LNCaP clone FGC (cell line): ENCODE measurements around the gene TEX101.
"Not testable (repeated sequence)": the region's sequence is repeated elsewhere in the genome, so short reads cannot be mapped to it uniquely, and the experiment has no call there.

ENCODE experiments used
- DNase-seq: peaks from one replicate; pipeline ENCODE4 v3.0.0-alpha.2; 2011; ENCODE audit warnings: low read depth
- H3K4me3 ChIP-seq: 2 replicates; pipeline ENCODE4 v1.5.1; 2011; ENCODE audit warnings: mild to moderate bottlenecking, low read depth, low read length, control low read depth
- TF ChIP-seq, protein P1 (sequence below): IDR thresholded peaks from 2 replicates; pipeline ENCODE4 v1.5.1; 2012; ENCODE audit warnings: mild to moderate bottlenecking; ENCODE audit not compliant: control insufficient read depth, insufficient read depth; ENCODE audit errors: extremely low read depth

TEX101 gene

DNA sequence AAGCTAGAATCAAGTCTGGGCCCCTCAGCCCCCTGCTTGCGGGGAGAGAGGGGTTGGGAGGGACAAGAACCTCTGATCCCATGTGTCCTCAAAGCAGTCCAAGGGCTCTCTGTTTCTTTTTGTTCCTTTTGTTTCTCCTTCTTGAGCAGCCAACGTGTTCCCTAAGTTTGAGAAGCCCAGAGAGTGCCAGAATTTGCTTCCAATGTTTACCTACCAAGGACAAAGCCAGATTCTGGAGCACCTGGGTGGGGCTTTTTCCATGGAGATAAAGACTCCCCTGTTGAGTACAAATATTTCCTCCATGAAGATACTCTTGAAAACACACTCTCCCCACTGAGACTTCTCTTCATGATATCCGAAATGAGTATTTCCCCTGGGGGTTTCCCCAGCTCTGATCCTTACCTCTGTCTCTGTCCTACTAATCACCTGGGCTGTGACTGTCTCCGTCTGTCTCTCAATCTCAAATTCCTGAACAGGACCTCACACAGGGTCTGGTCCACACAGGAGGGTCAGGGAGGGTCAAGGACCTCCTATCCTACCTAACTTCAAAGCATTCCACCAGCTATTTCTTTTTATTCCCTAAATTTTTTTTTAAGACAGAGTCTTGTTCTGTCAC lies 33.8 kb upstream of the TEX101 start:
- TF ChIP-seq, protein P1, sequence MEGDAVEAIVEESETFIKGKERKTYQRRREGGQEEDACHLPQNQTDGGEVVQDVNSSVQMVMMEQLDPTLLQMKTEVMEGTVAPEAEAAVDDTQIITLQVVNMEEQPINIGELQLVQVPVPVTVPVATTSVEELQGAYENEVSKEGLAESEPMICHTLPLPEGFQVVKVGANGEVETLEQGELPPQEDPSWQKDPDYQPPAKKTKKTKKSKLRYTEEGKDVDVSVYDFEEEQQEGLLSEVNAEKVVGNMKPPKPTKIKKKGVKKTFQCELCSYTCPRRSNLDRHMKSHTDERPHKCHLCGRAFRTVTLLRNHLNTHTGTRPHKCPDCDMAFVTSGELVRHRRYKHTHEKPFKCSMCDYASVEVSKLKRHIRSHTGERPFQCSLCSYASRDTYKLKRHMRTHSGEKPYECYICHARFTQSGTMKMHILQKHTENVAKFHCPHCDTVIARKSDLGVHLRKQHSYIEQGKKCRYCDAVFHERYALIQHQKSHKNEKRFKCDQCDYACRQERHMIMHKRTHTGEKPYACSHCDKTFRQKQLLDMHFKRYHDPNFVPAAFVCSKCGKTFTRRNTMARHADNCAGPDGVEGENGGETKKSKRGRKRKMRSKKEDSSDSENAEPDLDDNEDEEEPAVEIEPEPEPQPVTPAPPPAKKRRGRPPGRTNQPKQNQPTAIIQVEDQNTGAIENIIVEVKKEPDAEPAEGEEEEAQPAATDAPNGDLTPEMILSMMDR, result no peak

DNA sequence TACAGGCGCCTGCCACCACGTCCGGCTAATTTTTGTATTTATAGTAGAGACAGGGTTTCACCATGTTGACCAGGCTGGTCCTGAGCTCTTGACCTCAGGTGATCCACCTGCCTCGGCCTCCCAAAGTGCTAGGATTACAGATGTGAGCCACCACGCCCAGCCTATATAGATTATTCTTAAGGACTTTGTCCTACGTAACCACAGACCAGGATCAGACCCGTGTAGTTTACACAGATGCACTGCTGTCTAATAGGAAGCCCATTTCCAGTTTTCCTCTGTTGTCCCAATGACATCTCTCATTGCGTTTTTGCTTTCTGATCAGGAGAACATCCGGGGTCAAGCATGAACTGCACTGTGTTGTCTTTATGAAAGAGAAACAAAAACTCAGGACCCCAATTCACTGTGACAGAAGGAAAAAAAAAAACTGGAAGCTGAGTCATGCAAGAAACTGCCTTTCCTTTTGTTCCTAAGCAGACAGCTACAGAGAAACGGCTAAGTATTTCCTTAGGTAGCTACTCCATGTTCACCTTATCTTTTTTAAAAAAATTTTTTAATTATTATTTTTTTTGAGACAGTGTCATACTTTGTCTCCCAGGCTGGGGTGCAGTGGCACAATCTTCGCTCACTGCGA lies 32.0 kb upstream of the TEX101 start:
- not testable (repeated sequence) for DNase-seq, H3K4me3 ChIP-seq

More for the DNA sequence above, 33.8 kb upstream of the TEX101 start:
- peak; percentile 26 for DNase-seq
- no peak overlapping the region for H3K4me3 ChIP-seq

DNA sequence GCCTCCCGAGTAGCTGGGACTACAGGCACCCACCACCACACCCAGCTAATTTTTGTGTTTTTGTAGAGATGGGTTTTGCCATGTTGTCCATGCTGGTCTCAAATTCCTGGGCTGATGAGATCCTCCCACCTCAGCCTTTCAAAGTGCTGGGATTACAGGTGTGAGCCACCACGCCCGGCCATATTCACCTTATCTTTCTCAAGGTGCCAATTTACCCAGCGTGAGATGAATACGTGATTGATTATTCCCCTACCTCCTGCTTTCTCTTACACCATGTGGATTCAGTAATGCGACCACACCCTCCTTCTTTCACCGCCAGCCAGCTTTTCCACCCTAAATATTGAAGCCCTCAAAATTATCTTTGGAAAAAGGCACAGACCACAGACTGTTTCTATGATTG lies 31.4 kb upstream of the TEX101 start:
- H3K4me3 ChIP-seq, DNase-seq: not testable (repeated sequence)

DNA sequence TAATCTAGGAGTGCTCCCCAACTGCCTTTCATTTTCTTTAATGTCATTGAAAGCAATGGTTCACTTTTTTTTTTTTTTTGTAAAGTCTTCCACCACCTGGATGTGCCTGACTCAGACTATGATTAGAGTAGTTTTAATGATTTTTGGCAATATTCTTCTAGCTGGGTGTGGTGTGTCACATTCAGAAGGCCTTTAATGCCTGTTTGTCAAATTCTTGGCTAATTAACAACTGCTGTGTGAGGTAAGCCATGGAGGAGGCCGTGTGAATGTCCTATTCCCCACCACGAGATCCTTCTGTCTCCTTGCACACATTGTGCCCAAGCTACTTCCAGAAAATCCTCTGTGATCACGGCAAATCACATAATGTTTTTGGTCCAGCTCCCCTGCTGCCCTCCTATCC lies 30.9 kb upstream of the TEX101 start:
- H3K4me3 ChIP-seq, DNase-seq: not testable (repeated sequence)

DNA sequence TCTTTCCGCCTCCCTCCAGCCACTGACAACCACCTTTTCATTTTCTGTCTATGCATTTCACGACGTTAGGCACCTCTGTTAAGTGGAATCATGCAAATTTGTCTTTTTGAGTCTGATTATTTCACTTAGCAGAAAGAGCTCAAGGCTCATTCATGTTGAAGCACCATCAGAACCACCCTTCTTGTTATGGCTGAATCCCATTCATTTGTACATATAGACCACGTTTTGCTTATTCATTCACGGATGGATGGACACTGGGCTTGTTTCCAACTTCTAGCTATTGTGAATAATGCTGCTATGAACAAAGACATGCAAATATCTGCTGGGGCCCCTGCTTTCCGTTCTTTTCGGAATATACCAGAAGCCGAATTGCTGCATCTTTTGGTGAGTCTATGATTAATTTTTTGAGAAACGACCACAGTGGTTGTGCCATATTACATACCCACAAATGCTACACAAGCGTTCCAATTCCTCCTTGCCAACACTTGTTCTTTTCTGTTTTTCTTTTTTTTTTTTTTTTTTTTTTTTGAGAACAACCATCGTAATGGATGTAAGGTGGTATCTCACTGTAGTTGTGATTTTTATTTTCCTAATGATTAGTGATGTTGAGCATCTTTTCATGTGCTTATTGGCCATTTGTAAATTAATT lies 23.7 kb upstream of the TEX101 start:
- DNase-seq, H3K4me3 ChIP-seq: not testable (repeated sequence)

DNA sequence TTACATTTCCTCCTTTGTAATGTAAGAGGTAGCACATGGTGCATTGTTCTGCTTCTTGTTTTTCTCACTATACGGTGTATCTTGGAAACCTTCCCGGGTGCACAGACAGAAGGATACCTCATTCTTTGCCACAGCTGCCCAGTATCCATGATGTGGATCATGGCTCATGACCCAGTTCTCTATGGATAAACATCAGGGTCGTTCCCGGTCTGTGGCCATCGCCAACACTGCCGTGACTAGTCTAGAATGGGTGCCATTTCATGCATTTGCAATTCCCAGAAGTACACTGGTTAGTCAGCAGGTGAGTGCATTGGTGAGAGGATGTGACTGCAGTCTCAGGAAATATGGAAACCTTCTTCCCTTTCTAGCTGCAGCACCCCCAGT lies 23.1 kb upstream of the TEX101 start:
- H3K4me3 ChIP-seq, DNase-seq: not testable (repeated sequence)

DNA sequence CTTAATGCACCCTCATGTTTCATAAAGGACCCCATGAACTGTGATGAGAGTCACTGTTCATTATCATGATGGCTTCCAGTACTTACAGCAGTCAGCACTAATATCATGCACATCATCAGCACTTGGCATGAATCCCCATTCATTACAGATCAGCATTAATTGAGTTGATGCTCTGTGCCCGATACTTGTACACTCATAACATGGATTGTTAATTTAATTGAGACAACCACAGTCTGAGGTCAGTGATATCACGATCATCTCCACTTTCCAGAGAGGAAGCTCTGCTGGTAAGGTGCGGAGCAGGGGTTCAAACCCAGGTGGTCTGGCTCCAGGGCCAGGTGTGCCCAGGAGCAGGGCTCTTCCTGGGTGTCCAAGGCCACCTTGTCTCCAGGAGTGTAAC lies 21.2 kb upstream of the TEX101 start:
- not testable (repeated sequence) for DNase-seq, H3K4me3 ChIP-seq

DNA sequence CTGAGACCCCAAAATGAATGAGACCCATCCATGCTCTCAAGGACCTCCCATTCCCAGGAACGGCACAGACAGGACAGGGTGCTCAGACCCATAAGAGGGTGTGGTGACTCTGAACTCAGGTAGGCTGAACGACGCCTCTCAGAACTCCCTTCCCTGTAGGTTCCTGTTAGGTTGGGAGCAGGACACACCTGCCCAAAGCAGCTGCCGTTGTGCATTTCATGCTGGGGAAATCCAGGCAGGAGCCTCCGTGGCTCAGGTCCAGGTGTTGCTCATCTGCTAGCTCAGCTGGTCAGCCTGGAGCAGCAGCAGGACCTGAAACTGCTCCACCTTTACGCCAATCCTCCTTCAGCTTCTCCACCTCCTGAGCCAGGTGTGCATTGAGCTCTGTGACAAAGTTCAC lies 19.1 kb upstream of the TEX101 start:
- H3K4me3 ChIP-seq, result no peak overlapping the region
- TF ChIP-seq, protein P1, result no peak

DNA sequence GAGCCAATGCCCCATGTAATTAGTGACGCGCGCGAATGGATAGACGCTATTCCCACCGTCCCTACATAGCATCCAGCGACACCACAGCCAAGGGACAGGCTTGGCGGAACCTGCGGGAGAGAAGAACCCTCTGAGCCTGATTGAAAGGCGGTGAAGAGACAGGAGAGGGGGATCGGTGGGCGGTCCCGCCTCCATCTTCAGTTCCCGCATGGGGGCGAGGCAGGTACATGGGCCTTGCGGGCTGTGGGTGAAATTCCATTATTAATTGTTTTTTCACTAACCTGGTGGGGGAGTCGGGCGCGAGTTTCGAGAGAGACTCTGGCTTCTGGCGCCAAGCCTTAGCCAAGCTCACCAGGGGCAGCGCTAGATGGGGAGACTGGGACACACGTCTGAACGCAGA lies 8.4 kb upstream of the TEX101 start:
- DNase-seq, result no peak
- no peak overlapping the region for H3K4me3 ChIP-seq
- TF ChIP-seq, protein P1, result no peak

More for the DNA sequence above, 19.1 kb upstream of the TEX101 start:
- no peak for DNase-seq

DNA sequence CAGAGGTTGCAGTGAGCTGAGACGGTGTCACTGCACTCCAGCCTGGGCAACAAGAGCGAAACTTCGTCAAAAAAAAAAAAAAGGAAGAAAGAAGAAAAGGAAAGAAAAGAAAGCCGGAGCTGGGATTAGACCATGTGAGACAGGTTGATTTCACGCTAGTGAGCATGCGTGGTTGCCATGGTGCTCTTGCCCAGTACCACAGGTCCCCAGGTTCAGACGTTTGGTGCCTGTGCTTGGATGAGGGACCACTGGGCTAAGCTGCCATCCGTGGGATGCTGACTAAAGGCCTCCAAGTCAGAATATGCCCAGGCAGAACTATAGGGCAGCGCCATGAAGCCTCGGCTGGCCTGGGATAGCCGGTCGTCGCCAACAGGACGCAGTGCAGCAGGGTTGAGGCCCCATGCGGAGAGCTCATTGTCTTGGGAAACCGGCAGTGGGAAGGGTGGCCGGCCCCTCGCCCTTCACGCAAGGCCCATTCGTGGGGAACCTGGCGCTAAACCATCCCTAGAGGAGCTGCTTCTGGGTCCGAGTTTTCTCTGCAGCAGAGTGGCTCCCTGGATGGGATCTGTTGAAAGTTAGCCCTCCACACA lies 7.2 kb upstream of the TEX101 start:
- H3K4me3 ChIP-seq, result no peak overlapping the region
- no peak for DNase-seq
- TF ChIP-seq, protein P1, result no peak
